ENCODE results near the gene CFAP43.
A peak's percentile ranks its signal among the peaks of the same experiment; 100 is the strongest.

CFAP43 gene

GRCh38 chr10:104130041-104130440, 102.1 kb downstream of the CFAP43 start:
- DNase-seq = no peak

GRCh38 chr10:104128214-104128613, 104.0 kb downstream of the CFAP43 start:
- DNase-seq = no peak

- DNase-seq = no peak
These were observed 104.8 kb downstream of the CFAP43 start for GRCh38 chr10:104127411-104127810.

- no peak for DNase-seq
These were observed 108.8 kb downstream of the CFAP43 start for GRCh38 chr10:104123397-104123796.

GRCh38 chr10:104122225-104123107, 109.7 kb downstream of the CFAP43 start:
- DNase-seq = no peak

GRCh38 chr10:104121485-104122224, 110.5 kb downstream of the CFAP43 start, which contains the start of gene SFR1:
Gene SFR1 (plus strand): TSS chr10:104122171. CDS start chr10:104122184, 13 bp downstream.
- DNase-seq = peak; percentile 97

GRCh38 chr10:104120903-104121484, 111.2 kb downstream of the CFAP43 start:
- DNase-seq = peak; percentile 84

- DNase-seq = no peak
These were observed 111.7 kb downstream of the CFAP43 start for GRCh38 chr10:104120512-104120902.

GRCh38 chr10:104119996-104120395, 112.2 kb downstream of the CFAP43 start:
- no peak for DNase-seq

GRCh38 chr10:104117839-104118323, 114.3 kb downstream of the CFAP43 start:
- no peak for DNase-seq

GRCh38 chr10:104113376-104113956, 118.7 kb downstream of the CFAP43 start:
- DNase-seq = no peak

GRCh38 chr10:104109908-104110662, 122.1 kb downstream of the CFAP43 start:
- no peak for DNase-seq

GRCh38 chr10:104104926-104105325, 127.2 kb downstream of the CFAP43 start:
- no peak for DNase-seq

GRCh38 chr10:104104418-104104817, 127.7 kb downstream of the CFAP43 start:
- no peak for DNase-seq

GRCh38 chr10:104103956-104104355, 128.2 kb downstream of the CFAP43 start:
- no peak for DNase-seq

- no peak for DNase-seq
These were observed 130.3 kb downstream of the CFAP43 start for GRCh38 chr10:104101902-104102301.

- DNase-seq = no peak
These were observed 131.4 kb downstream of the CFAP43 start for GRCh38 chr10:104100795-104101194.

- no peak for DNase-seq
These were observed 132.2 kb downstream of the CFAP43 start for GRCh38 chr10:104099941-104100340.

GRCh38 chr10:104099269-104099668, 132.9 kb downstream of the CFAP43 start:
- no peak for DNase-seq

- DNase-seq = no peak
These were observed 133.7 kb downstream of the CFAP43 start for GRCh38 chr10:104098358-104098925.

- DNase-seq = no peak
These were observed 135.5 kb downstream of the CFAP43 start for GRCh38 chr10:104096692-104097091.

GRCh38 chr10:104092749-104093148, 139.4 kb downstream of the CFAP43 start:
- no peak for DNase-seq
